Fibroblast of the aortic adventitia (primary cell): ENCODE measurements around the gene CRYGS. TPM values are rescaled to one million over a fixed set of nuclear protein-coding genes. Genes with fewer than 3 reads are reported as not detected.

Experiments
- DNase-seq: peaks from one replicate; pipeline ENCODE4 v3.0.0-alpha.2; 2010; ENCODE audit warnings: low read depth
- H3K4me3 ChIP-seq: 2 replicates; pipeline ENCODE4 v1.5.1; 2011; ENCODE audit warnings: low read depth, mild to moderate bottlenecking, control low read depth, low read length, moderate library complexity
- total RNA-seq: library from RNA; depleted of rRNA; stranded (reverse); fragments of >200 nt; gene quantifications from 2 replicates; pipeline ENCODE4 v1.2.3, GENCODE V29; 2012; ENCODE audit warnings: low replicate concordance
- TF ChIP-seq, protein P1 (sequence below): IDR thresholded peaks from 2 replicates; pipeline ENCODE4 v1.5.1; 2011; ENCODE audit warnings: mild to moderate bottlenecking, low read length, control low read depth, inconsistent platforms; ENCODE audit not compliant: insufficient read depth

The CRYGS gene
- 1.3 TPM in 1 of 2 replicates, not detected in the other for total RNA-seq

DNA sequence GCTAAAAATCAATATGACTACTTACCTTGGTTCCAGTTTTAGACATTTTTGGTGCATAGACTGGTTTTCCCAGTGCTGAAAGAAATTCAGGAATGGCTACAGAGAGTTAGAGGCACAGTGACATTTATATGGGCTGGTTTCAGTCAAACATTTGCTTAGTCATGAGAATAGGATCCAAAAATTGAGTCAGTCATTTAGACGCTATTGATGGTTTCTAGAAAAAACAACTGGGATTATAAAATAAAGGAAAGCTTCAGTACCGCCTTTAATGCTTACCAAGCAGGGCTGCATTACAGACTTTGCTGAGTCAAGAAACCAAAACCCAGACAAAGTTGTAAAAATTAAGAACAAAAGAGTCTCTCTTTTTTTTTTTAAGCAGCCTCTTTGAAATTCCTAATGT, at the start of gene CRYGS:
TSS of gene CRYGS (minus strand) at position 100 of the 400 bp plus-strand sequence. CDS start at position 46, 54 bp downstream.
- H3K4me3 ChIP-seq = no peak within 1 kb of the TSS
- no peak for DNase-seq
- TF ChIP-seq, protein P1, sequence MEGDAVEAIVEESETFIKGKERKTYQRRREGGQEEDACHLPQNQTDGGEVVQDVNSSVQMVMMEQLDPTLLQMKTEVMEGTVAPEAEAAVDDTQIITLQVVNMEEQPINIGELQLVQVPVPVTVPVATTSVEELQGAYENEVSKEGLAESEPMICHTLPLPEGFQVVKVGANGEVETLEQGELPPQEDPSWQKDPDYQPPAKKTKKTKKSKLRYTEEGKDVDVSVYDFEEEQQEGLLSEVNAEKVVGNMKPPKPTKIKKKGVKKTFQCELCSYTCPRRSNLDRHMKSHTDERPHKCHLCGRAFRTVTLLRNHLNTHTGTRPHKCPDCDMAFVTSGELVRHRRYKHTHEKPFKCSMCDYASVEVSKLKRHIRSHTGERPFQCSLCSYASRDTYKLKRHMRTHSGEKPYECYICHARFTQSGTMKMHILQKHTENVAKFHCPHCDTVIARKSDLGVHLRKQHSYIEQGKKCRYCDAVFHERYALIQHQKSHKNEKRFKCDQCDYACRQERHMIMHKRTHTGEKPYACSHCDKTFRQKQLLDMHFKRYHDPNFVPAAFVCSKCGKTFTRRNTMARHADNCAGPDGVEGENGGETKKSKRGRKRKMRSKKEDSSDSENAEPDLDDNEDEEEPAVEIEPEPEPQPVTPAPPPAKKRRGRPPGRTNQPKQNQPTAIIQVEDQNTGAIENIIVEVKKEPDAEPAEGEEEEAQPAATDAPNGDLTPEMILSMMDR = no peak

DNA sequence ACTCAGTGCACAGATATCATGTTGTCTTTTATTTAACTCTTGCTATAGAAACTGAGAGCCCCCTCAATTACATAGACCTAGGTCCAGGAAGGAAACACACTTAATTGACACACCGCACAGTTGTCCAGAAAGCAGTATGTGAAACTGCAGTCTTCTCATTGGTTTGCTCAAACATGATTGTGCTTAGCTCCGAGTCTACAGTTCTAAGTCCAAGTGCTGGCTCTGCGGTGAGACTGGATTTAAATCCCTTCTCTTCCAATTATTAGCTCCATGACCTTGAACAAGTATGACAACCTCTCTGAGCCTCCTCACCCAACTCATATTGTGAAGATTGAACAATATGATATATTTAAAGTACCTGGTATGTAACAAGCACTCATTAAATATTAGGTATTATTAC, 49.7 kb upstream of the CRYGS start:
- H3K4me3 ChIP-seq = no peak overlapping the region
- no peak for DNase-seq
- TF ChIP-seq, protein P1 = no peak

GRCh38 chr3:186592682-186593081, 48.5 kb upstream of the CRYGS start:
- H3K4me3 ChIP-seq = no peak overlapping the region
- DNase-seq = no peak
- TF ChIP-seq, protein P1 = no peak

DNA sequence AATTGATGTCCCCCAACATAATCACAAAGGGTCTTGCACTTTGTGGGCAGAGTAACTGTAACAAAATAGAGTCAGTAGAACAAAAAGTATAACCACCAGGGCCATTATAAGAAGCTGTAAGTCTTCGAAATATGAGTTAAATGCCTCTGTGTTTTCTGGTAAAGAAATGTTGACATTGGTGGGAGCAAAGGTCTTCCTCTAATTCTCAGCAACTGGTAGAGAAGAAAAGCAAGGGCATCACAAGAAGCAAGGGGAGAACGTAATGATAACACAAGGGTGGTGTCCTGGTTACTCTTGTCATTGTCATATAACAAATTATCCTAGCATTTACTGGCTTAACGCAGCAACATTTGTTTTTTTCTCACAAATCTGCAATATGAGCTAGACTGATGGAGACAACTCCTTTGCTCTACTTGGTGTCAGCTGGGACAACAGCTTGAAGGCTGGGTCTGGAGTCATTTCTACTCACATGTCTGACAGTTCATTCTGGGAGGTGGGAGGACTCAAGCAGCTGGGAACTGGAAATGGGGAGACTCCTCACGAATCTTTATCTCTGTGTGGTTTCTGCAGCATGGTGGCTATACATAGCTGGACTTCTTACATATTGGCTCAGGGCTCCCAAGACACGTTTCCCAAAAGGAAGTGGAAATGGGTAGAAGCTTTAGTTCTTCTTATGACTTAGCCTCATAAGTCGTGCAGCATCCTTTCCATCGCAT, 46.6 kb upstream of the CRYGS start:
- TF ChIP-seq, protein P1 = no peak
- DNase-seq = no peak
- H3K4me3 ChIP-seq = no peak overlapping the region

GRCh38 chr3:186589856-186590579, 45.8 kb upstream of the CRYGS start:
- DNase-seq = peak; percentile 27
- TF ChIP-seq, protein P1 = no peak
- H3K4me3 ChIP-seq = no peak overlapping the region

DNA sequence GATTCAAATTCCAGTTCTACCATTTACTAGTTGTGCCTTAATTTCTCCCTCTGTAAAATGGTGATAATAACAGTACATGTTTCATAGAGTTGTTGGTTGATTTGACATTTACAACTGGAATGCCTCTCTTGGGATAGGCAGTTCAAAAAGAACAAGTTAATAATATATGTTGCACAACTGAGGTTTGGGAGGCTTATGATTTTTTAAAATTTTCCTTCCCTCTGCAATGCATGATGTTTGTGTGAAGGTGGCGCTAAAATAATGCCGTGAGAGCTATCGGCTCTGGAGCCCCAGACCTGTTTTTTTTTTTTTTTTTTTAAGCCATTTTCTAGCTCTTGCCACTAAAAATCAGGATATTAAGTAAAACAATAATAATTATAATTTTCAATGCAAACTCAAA, 44.9 kb upstream of the CRYGS start:
- TF ChIP-seq, protein P1 = peak; percentile 41
- H3K4me3 ChIP-seq = no peak overlapping the region
- peak; percentile 56 for DNase-seq
